HG03575 (cell line): ENCODE measurements around the gene PRKCA.

Experiments used
- ATAC-seq: cut with Tn5 transposase; IDR thresholded peaks from one replicate; pipeline ENCODE4 v1.9.1; 2021; ENCODE audit not compliant: unreplicated experiment, insufficient number of reproducible peaks, low FRiP score; ENCODE audit errors: extremely low read depth

Gene PRKCA

GRCh38 chr17:66638707-66639479 lies 336.5 kb downstream of the PRKCA start:
- ATAC-seq: no peak

- ATAC-seq: no peak
Observed at GRCh38 chr17:66643815-66644710, 341.6 kb downstream of the PRKCA start.

GRCh38 chr17:66645259-66645658 lies 342.8 kb downstream of the PRKCA start:
- ATAC-seq: no peak

- ATAC-seq: no peak
Observed at GRCh38 chr17:66647391-66647983, 345.1 kb downstream of the PRKCA start.

GRCh38 chr17:66649818-66650543 lies 347.6 kb downstream of the PRKCA start:
- ATAC-seq: no peak

- ATAC-seq: no peak
Observed at GRCh38 chr17:66650544-66650877, 348.1 kb downstream of the PRKCA start.

GRCh38 chr17:66652840-66653507 lies 350.6 kb downstream of the PRKCA start:
- no peak for ATAC-seq

GRCh38 chr17:66654106-66654740 lies 351.8 kb downstream of the PRKCA start:
- ATAC-seq: no peak

- no peak for ATAC-seq
Observed at GRCh38 chr17:66654764-66655163, 352.4 kb downstream of the PRKCA start.

GRCh38 chr17:66655461-66655860 lies 353.0 kb downstream of the PRKCA start:
- ATAC-seq: no peak

GRCh38 chr17:66655861-66656260 lies 353.4 kb downstream of the PRKCA start:
- no peak for ATAC-seq

GRCh38 chr17:66661411-66662256 lies 359.2 kb downstream of the PRKCA start:
- no peak for ATAC-seq

- no peak for ATAC-seq
Observed at GRCh38 chr17:66662496-66662895, 360.1 kb downstream of the PRKCA start.

- no peak for ATAC-seq
Observed at GRCh38 chr17:66663041-66663606, 360.7 kb downstream of the PRKCA start.

GRCh38 chr17:66664336-66664735 lies 361.9 kb downstream of the PRKCA start:
- no peak for ATAC-seq

GRCh38 chr17:66665194-66665593 lies 362.8 kb downstream of the PRKCA start:
- no peak for ATAC-seq

- no peak for ATAC-seq
Observed at GRCh38 chr17:66667090-66667489, 364.7 kb downstream of the PRKCA start.
